K562 (cell line): ENCODE data around the gene ZNF219. TPM values are rescaled to one million over a fixed set of nuclear protein-coding genes. Genes with fewer than 3 reads are reported as not detected.
A peak's percentile ranks its signal among the peaks of the same experiment; 100 is the strongest.

Experiments
- ARID3A ChIP-seq: IDR thresholded peaks from 2 replicates; pipeline ENCODE4 v1.6.1; 2012; ENCODE audit warnings: low read depth, low read length, improper control_type of control experiment, borderline replicate concordance
- GMEB1 ChIP-seq: fragments of 250-450 bp; sonication (Bioruptor Pico); IDR thresholded peaks from 2 replicates; pipeline ENCODE4 v1.4.0; 2020; ENCODE audit warnings: mild to moderate bottlenecking
- GTF3C2 ChIP-seq: IDR thresholded peaks from 3 replicates; pipeline ENCODE4 v1.6.1; 2011; ENCODE audit warnings: borderline replicate concordance, mild to moderate bottlenecking, moderate library complexity; ENCODE audit not compliant: insufficient read length; ENCODE audit errors: extremely low read depth
- KLF10 ChIP-seq: fragments of 250-450 bp; sonication (Bioruptor Pico); IDR thresholded peaks from 2 replicates; pipeline ENCODE4 v1.6.1; 2021; ENCODE audit warnings: matching md5 sums
- PCBP2 ChIP-seq: fragments of 200-400 bp; formaldehyde crosslinking; IDR thresholded peaks from 2 replicates; pipeline ENCODE4 v1.6.1; 2018; ENCODE audit warnings: low read length, low read depth, mild to moderate bottlenecking, moderate library complexity; ENCODE audit not compliant: poor library complexity, severe bottlenecking
- POLR3A ChIP-seq: IDR thresholded peaks from 2 replicates; pipeline ENCODE4 v1.6.1; 2011; ENCODE audit warnings: borderline replicate concordance, mild to moderate bottlenecking, moderate library complexity; ENCODE audit not compliant: insufficient read length, insufficient read depth; ENCODE audit errors: extremely low read depth
- RBBP5 ChIP-seq: fragments of 200-600 bp; sonication (generic); IDR thresholded peaks from 2 replicates; pipeline ENCODE4 v1.6.1; 2012; ENCODE audit warnings: borderline replicate concordance, mild to moderate bottlenecking, low read length, control low read depth, inconsistent platforms; ENCODE audit not compliant: insufficient read depth, poor library complexity, severe bottlenecking
- TBP ChIP-seq: optimal IDR thresholded peaks from 2 replicates; pipeline ENCODE3; 2011; ENCODE audit warnings: low read depth, low read length, improper control_type of control experiment
- USF2 ChIP-seq: sonication (generic); formaldehyde crosslinking; IDR thresholded peaks from 2 replicates; pipeline ENCODE4 v1.5.0; 2020; ENCODE audit warnings: missing genetic modification reagents
- VEZF1 ChIP-seq: fragments of 200-800 bp; sonication (Bioruptor generic); IDR thresholded peaks from 2 replicates; pipeline ENCODE4 v1.6.1; 2017; ENCODE audit warnings: missing genetic modification characterization, missing compliant biosample characterization
- ZBTB9 ChIP-seq: fragments of 450-650 bp; formaldehyde crosslinking; IDR thresholded peaks from 2 replicates; pipeline ENCODE4 v1.4.0; 2020; ENCODE audit warnings: mild to moderate bottlenecking, moderate library complexity
- ZNF197 ChIP-seq: fragments of 200-800 bp; sonication (Bioruptor generic); IDR thresholded peaks from 2 replicates; pipeline ENCODE4 v1.6.1; 2016; ENCODE audit warnings: low read depth, missing genetic modification characterization, missing compliant biosample characterization
- ZNF277 ChIP-seq: fragments of 250-450 bp; sonication (Bioruptor Pico); IDR thresholded peaks from 2 replicates; pipeline ENCODE4 v1.8.0; 2022; ENCODE audit warnings: inconsistent platforms, mild to moderate bottlenecking, moderate library complexity, borderline replicate concordance
- ZNF282 ChIP-seq: sonication (generic); formaldehyde crosslinking; IDR thresholded peaks from 2 replicates; pipeline ENCODE4 v1.8.1; 2023; ENCODE audit warnings: missing genetic modification reagents
- polyA plus RNA-seq, 8 experiments: library from polyadenylated mRNA; depleted of rRNA in 4 of 8; stranded (reverse) in 5 of 8; unstranded in 3 of 8; fragments of >200 nt; fragmentation: Nextera tagmentation in 2 of 8; fragmentation: Illumina TruSeq in 1 of 8; extraction: Ambion mirVana in 2 of 8; extraction: Trizol in 1 of 8; gene quantifications; 2 replicates each; pipeline versions ENCODE4 v1.2.1 to v1.2.3, GENCODE V29; 2011 to 2014; ENCODE audit warnings: inconsistent platforms in 1 of 8, missing spikeins in 1 of 8
- total RNA-seq, 7 experiments: library from RNA; depleted of rRNA in 6 of 7; stranded (reverse); fragments of >200 nt in 6 of 7; fragmentation: Illumina TruSeq in 2 of 7; extraction: Trizol in 2 of 7; gene quantifications; 2 replicates each; pipeline versions ENCODE4 v1.2.1 to v1.2.3, GENCODE V29; 2011 to 2021; ENCODE audit warnings: low replicate concordance in 1 of 7

The ZNF219 gene
- total and polyA plus RNA-seq, 9 of the 15 experiments (the other 6 are each of a cell fraction or from before 2014, with no cell fraction given), result 0.29 to 10.6 (median 2.8) TPM

- TF ChIP-seq ZBTB9 (CRISPR knock-in tag), result no peak
- no peak for TF ChIP-seq VEZF1 (CRISPR knock-in tag)
- TF ChIP-seq TBP, result peak; percentile 41
- TF ChIP-seq PCBP2, result no peak
- TF ChIP-seq POLR3A, result no peak
- peak; percentile 23 for TF ChIP-seq RBBP5
- no peak for TF ChIP-seq GTF3C2
- TF ChIP-seq ZNF197 (CRISPR knock-in tag), result no peak
- TF ChIP-seq ZNF277, result no peak
- TF ChIP-seq ZNF282 (CRISPR knock-in tag), result no peak
- no peak for TF ChIP-seq ARID3A
- no peak for TF ChIP-seq USF2 (CRISPR knock-in tag)
- no peak for TF ChIP-seq GMEB1
- TF ChIP-seq KLF10, result no peak
Measured at GRCh38 chr14:21043974-21044618, 54.4 kb downstream of the ZNF219 start (continued).
